Thoracic aorta (tissue), 2 donors: ENCODE results near the gene INSR. TPM values are rescaled to one million over a fixed set of nuclear protein-coding genes. Genes with fewer than 3 reads are reported as not detected.

Experiments used
- ATAC-seq: fragments of 150-250 bp; one replicate; pipeline ENCODE4 v1.8.0; 2017; ENCODE audit warnings: low read depth; ENCODE audit not compliant: insufficient number of reproducible peaks, low FRiP score
- DNase-seq: peaks from one replicate; pipeline ENCODE4 v3.0.0-alpha.2; 2020; ENCODE audit warnings: low spot score
- H3K27ac ChIP-seq, 2 donors: fragments of 200-600 bp; sonication (generic); 1 replicate in 1 of 2; 2 replicates in 1 of 2; pipeline ENCODE4 v1.5.1; 2016; ENCODE audit warnings: mild to moderate bottlenecking in 2 of 2, moderate library complexity in 2 of 2
- H3K27me3 ChIP-seq: fragments of 200-600 bp; sonication (generic); replicated peaks from 2 replicates; pipeline ENCODE4 v1.6.0; 2016; ENCODE audit warnings: mild to moderate bottlenecking; ENCODE audit not compliant: insufficient read depth
- H3K36me3 ChIP-seq: fragments of 200-600 bp; sonication (generic); one replicate; pipeline ENCODE4 v1.5.1; 2016
- H3K4me1 ChIP-seq, 2 donors: fragments of 200-600 bp; sonication (generic); 1 replicate in 1 of 2; 2 replicates in 1 of 2; pipeline versions ENCODE4 v1.5.1 to v1.6.0; 2016; ENCODE audit warnings: low read depth in 2 of 2, mild to moderate bottlenecking in 1 of 2; ENCODE audit not compliant: control insufficient read depth in 1 of 2
- H3K4me3 ChIP-seq: fragments of 200-600 bp; sonication (generic); 2 replicates; pipeline ENCODE4 v1.5.1; 2016; ENCODE audit warnings: mild to moderate bottlenecking
- H3K9me3 ChIP-seq: fragments of 200-600 bp; sonication (generic); 2 replicates; pipeline ENCODE4 v1.5.1; 2016
- CTCF ChIP-seq: fragments of 200-600 bp; sonication (generic); IDR thresholded peaks from one replicate; pipeline ENCODE4 v1.5.1; 2019; ENCODE audit warnings: antibody characterized with exemption
- total RNA-seq, 2 donors: library from RNA; depleted of rRNA; stranded (reverse); fragments of >200 nt; gene quantifications; one replicate each; pipeline versions ENCODE4 v1.1.0 to v1.2.3, GENCODE V29; 2016

INSR gene
- total RNA-seq, 2 donors from 2014 or later: 102 to 116 TPM

GRCh38 chr19:7199613-7200533 lies 94.3 kb downstream of the INSR start:
- no peak for TF ChIP-seq CTCF
- Histone ChIP-seq H3K9me3 (no peaks in the 10 kb centered on the region), H3K27me3 (no peaks in the 10 kb centered on the region), H3K4me1 (peaks cover 14 to 17% of the 10 kb centered on the region in 2 donors), H3K4me3 (no peak overlapping the region), H3K27ac (no peak overlapping the region), H3K36me3 (no peaks in the 10 kb centered on the region)
- ATAC-seq: no peak
- no peak for DNase-seq

GRCh38 chr19:7197760-7198696 lies 96.2 kb downstream of the INSR start:
- ATAC-seq (peak; percentile 93), DNase-seq (peak; percentile 59)
- H3K4me1 ChIP-seq: peaks cover 14 to 17% of the 10 kb centered on the region in 2 donors
- H3K27ac ChIP-seq: peak overlapping the region; percentile 87 to 96
- TF ChIP-seq CTCF: peak; percentile 69
- H3K9me3 ChIP-seq: no peaks in the 10 kb centered on the region
- no peaks in the 10 kb centered on the region for H3K27me3 ChIP-seq
- no peaks in the 10 kb centered on the region for H3K36me3 ChIP-seq
- H3K4me3 ChIP-seq: peak overlapping the region; percentile 85

GRCh38 chr19:7197119-7197759 lies 97.0 kb downstream of the INSR start:
- H3K27me3 ChIP-seq: no peaks in the 10 kb centered on the region
- no peaks in the 10 kb centered on the region for H3K36me3 ChIP-seq
- H3K4me3 ChIP-seq: peak overlapping the region; percentile 85
- ATAC-seq: peak; percentile 87
- peak overlapping the region; percentile 87 to 96 for H3K27ac ChIP-seq
- H3K4me1 ChIP-seq: peaks cover 14 to 17% of the 10 kb centered on the region in 2 donors
- no peaks in the 10 kb centered on the region for H3K9me3 ChIP-seq
- DNase-seq: peak; percentile 94
- no peak for TF ChIP-seq CTCF

GRCh38 chr19:7196763-7197118 lies 97.5 kb downstream of the INSR start:
- no peak for TF ChIP-seq CTCF
- no peaks in the 10 kb centered on the region for H3K36me3 ChIP-seq
- H3K27me3 ChIP-seq: no peaks in the 10 kb centered on the region
- no peaks in the 10 kb centered on the region for H3K9me3 ChIP-seq
- peak overlapping the region; percentile 85 for H3K4me3 ChIP-seq
- peaks cover 14 to 17% of the 10 kb centered on the region in 2 donors for H3K4me1 ChIP-seq
- peak overlapping the region; percentile 87 to 96 for H3K27ac ChIP-seq
- DNase-seq: peak; percentile 8
- no peak for ATAC-seq
